ENCODE measurements around the gene C1orf56. TPM values are rescaled to one million over a fixed set of nuclear protein-coding genes. Genes with fewer than 3 reads are reported as not detected.

The C1orf56 gene
- polyA plus RNA-seq (2013, experiment 1 of 2; ENCODE audit: insufficient read length): 3.1 TPM
- 4.0 TPM for polyA plus RNA-seq (2013, experiment 2 of 2; ENCODE audit: insufficient read length)

- DNase-seq: peak; percentile 67
These were observed at the start of gene C1orf56 for GRCh38 chr1:151047591-151047924. Gene C1orf56 (plus strand): TSS chr1:151047751. CDS start chr1:151047848, 97 bp downstream.

DNA sequence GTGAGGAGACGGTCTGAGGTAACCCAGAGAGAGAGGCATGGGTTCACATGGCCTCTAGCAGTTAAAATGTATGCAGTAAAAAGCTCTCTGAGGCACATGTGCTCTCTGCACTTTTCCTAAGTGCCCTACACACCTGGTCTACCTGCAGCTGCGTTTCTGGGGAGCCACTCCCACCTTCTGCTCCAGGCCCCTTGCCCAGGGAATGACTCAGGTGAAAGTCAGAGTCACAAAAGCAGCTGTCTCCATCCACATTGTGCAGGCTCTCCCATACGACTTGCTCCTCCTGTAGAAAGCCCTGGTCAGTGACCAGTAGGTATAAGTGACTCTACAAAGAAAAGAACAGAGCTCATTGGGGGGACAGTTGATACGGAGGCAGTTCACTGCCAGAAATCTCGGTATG is 49.6 kb upstream of the C1orf56 start:
- DNase-seq: no peak

DNA sequence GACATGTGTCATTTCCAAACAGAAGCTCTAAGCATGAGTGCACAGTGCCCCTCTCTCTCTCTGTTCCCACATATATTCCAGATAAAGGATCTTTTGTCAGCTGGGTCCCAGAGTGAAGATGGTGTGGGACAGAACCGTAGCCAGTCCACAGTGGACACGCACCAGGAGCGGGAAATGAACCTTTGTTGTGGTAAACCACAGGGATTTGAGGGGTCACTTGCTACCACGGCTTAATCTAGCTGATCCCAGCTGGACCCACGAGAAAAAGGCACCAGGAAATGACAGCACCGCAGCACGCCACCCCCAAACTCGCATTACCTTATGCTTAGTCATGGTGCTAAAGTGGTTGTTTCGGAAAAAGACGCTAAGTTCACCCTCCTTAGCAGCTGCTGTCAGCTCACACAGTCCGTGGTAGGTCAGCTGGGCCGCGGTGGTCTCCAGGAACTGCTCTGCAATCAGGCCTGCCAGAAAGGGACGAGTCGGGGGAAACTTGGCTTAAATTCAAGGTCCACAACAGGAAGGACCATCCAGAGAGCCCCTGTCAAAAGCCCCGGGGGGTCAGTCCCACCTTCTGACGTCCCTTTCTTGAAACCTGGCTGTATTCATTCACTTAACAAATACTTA is 48.4 kb upstream of the C1orf56 start:
- peak; percentile 35 for DNase-seq

DNA sequence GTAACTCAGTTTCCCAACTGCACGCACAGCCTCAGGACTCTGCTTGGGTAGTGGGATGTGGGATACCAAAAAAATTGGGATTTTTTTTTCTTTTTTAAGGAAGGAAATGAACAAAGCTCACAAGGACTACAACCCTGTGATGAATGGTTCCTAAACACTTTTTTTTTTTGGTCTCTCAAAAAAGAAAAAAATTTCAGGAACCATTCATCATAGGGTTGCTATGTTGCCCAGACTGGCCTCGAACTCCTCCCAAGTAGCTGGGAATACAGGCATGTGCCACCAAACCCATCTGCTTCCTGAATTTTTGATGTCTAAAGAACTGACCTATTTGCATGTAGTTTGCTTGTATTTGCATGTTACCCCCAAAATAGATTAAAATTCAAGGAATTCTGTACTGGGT is 47.6 kb upstream of the C1orf56 start:
- no peak for DNase-seq

DNA sequence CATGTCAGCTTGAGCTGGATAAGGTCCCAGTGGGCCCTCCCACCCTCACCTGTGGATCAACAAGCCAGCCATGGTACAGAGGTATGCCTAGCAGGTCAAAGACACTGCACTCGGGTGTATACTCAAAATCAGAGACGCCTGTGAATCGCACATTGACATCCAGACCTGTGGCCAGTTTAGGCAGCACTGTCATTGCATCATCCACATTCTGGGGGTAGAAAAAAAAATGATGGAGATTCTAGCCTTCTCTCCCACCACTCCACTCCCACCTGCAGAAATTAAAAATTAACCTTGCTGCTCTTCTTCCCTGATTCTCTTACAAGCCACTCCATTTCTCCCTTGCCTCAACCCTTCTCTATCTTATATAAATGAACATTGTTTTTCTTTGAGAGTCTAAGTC is 47.1 kb upstream of the C1orf56 start:
- DNase-seq: no peak

DNA sequence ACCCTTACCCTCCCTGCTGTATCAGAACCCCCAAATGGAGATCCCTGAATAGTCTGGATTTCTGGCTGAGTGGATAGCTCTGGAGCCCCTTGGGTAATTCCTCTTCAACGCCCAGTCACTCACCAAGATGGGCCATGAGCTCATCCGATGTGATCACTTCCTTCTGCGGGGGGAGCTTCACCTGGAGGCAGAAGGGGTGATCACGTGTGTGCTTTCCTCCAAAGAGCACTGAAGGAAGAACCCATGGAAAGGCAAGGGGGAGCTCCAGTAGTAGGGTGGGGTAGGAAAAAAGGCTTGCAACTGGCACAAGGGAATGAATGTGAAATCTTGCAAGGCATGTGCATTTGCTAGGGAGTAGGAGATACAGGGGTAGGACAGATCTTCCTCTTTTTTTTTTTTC is 45.9 kb upstream of the C1orf56 start:
- DNase-seq: no peak

DNA sequence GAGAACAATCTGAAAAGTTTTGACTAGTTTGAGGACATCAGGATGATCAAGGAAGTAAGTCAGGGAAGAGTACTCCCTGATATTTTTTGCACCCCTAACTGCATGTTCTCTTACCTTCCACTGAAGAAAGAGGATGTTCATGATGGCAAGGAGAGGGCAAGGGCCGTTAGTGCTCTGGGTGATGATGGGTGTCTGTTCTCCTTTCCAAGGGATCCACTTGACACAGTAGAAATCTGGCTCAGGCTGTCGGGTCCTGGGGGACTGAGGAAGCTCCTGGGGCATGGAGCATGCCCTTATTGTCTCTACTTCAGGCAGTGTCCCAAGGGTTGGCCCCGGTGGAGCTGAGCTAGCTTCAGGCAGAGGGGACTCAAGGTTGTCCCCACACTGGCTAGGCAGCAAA is 45.5 kb upstream of the C1orf56 start:
- DNase-seq: no peak

- DNase-seq: no peak
These were observed 44.9 kb upstream of the C1orf56 start for GRCh38 chr1:151002611-151003010.

DNA sequence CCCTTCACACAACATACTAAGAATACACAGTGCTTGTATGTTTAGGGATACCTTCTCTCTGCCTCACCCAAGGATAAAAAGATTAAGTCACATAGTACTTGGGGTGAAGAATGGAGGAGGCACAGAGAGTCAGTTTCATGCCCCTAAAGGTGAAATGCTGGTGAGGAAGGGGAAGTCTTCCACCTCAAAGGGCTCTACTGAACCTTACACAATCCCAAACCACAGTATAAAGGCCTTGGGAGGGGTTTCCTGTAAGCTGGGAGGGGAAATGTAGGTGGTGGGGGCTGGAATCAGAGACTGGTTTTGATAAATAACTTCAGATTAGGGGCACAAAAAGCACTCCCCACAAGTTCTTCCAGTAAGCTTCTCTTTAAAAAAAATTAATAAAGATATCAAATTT is 44.4 kb upstream of the C1orf56 start:
- no peak for DNase-seq

- no peak for DNase-seq
These were observed 41.7 kb upstream of the C1orf56 start for GRCh38 chr1:151005729-151006319.

DNA sequence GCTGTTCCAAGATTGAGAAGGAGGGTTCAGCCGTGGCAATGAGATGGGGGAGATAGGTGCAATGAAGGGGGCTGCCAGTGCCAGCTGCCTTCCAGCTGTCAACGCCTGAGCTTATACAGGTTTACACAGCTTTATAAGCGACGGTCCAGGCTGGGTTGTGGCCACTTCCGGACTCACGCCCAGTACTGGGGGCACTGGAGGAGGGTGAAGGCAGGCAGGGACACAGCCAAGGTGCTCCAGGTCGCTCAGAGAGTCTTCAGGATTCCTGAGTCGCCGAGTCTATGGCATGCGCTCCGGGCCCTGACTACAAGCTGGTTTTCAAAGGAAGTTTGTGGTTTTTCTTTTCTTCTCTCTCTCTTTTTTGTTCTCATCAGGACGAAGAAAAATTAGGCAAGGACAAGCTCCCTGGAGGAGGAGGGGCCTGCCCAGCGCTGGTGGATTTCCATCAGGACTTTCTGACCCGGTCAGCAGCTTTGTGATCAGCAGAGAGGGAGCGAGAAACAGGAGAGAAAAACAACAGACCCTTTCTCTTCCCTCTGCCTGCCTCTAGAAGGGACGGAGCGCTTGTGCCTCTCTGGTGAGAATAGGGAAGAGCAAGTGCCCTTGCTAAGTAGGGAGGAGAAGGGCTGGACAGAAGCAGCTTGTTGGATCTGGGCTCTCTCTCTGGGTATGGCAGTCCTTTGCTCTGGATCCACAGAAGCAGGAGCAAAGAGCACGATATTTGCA is 41.1 kb upstream of the C1orf56 start, which contains the start of gene MINDY1:
TSS of gene MINDY1 (minus strand) at position 576 of the 726 bp plus-strand sequence. CDS start 4,285 bp downstream, outside the sequence.
- DNase-seq: peak; percentile 83

DNA sequence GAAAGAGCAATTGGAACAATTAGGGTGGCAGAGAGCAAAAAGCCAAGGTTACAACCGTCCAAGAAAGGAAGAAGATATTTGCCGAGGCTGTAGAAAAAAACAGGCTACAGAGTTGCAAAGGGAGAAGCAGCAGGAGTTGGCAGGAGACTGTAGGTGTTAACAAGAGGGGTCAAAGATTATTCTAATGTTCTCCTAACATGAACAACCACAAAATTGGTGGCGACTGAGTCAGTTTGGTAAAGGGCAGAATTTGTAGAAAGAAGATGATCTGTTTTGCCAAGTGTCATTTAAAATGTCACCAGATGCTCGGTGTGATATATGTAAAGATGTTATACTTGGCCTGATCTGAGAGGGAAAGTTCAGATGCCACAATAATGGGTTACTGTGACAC is 39.7 kb upstream of the C1orf56 start:
- DNase-seq: no peak

DNA sequence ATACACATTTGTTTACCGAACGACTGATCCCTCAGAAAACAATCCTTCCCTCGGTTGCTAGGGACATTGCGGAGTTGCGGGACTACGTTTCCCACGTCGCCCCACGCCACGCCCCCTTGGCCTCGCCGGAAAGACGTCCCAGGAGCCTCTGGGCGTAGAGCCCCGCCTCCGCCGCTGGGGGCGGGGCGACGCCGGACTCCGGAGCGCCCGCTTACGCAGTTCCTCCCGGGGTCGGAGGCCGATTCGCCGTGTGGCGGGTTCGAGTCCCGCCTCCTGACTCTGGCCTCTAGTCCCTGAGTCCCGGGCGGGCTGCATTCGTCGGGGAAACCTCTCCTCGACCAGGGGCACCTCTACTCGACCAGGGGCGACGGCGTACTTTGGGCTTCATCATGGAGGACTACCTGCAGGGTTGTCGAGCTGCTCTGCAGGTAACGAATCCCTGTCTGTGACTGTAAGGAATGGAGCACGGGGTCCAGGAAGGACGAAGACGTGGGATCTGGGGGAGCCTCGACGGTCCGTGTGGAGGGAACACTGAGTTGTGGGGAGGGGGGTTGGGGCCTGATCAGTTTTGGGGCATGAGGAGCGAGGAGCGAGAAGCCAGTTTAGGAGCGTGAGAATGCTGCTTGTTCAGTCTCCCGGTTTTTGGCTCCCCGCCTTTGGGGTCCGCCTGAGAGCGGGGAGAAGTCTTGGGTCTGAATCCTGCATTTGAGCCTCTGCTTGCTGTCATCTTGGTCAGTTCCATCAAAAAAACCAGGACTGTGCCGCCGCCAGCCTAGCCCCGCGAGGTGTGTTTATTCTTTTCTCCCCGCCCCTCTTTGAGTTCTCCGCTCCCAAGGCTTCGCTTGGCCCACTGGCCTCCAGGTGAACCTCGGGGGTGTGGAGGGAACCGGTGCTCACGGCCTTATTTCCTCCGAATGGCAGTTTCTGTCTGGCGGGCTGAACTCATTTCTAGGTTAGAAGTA is 39.0 kb upstream of the C1orf56 start, which contains the start of gene PRUNE1:
TSS of gene PRUNE1 (plus strand) at position 206 of the 962 bp plus-strand sequence. CDS start at position 390, 184 bp downstream.
- peak; percentile 95 for DNase-seq

- DNase-seq: peak; percentile 24
These were observed 38.4 kb upstream of the C1orf56 start for GRCh38 chr1:151009206-151009587.

- DNase-seq: no peak
These were observed 37.7 kb upstream of the C1orf56 start for GRCh38 chr1:151009674-151010345.

DNA sequence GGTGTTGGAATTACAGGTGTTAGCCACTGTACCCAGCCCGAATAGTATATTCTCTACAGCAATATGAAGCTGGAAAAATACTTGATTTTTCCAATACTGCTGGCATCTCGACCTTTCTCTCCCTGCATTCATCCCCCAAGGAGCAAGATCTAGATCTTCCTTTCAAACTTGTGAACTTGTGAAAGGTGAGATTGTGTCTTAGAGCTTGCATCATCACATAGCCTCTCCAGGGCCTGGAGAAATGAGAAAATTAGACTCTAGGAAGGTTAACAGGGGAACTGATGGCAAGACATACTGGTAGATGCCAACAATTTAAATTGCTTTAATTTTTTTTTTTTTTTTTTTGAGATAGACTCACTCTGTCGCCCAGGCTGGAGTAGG is 37.2 kb upstream of the C1orf56 start:
- DNase-seq: no peak

DNA sequence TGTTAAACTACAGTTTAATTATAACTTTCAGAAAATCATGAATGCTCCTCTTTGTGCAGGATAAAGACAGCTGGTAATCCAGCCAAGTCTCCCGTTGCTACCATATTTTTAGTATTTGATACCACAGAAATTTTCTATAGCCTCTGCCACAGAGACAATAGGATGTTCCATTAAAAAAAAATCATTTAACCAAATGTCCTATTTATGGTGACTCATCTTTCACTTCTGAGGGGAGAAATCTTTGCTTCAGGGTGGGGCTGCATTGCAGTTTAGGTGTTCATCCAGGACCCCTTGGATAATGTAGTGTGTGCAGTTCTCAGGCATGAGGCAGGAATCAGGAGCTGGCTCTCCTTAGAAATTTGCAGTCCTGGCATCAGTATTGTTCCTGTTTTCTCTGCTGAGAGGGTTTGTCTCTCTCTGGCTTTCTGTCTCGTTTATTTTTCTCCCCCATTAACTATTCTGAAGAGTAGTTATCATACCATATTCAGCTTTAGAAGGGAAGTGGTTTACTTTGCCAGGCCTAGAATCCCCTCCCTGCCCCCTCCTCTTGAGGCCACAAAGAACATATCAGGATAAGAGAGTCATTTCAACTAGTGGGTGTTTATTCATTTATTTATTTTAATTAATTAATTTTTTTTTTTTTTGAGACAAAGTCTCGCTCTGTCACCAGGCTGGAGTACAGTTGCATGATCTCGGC is 36.2 kb upstream of the C1orf56 start:
- no peak for DNase-seq

- no peak for DNase-seq
These were observed 34.7 kb upstream of the C1orf56 start for GRCh38 chr1:151012684-151013471.

GRCh38 chr1:151013518-151013917 is 34.0 kb upstream of the C1orf56 start:
- peak; percentile 7 for DNase-seq

- DNase-seq: peak; percentile 66
These were observed 22.9 kb upstream of the C1orf56 start for GRCh38 chr1:151024540-151025146.

Measured in fibroblast of skin of scalp (primary cell).